GM18502 (cell line): ENCODE results near the gene CEP72.

Experiments
- ATAC-seq: cut with Tn5 transposase; IDR thresholded peaks from one replicate; pipeline ENCODE4 v1.9.1; 2021; ENCODE audit warnings: mild to moderate bottlenecking; ENCODE audit not compliant: unreplicated experiment, poor library complexity

CEP72 gene

DNA sequence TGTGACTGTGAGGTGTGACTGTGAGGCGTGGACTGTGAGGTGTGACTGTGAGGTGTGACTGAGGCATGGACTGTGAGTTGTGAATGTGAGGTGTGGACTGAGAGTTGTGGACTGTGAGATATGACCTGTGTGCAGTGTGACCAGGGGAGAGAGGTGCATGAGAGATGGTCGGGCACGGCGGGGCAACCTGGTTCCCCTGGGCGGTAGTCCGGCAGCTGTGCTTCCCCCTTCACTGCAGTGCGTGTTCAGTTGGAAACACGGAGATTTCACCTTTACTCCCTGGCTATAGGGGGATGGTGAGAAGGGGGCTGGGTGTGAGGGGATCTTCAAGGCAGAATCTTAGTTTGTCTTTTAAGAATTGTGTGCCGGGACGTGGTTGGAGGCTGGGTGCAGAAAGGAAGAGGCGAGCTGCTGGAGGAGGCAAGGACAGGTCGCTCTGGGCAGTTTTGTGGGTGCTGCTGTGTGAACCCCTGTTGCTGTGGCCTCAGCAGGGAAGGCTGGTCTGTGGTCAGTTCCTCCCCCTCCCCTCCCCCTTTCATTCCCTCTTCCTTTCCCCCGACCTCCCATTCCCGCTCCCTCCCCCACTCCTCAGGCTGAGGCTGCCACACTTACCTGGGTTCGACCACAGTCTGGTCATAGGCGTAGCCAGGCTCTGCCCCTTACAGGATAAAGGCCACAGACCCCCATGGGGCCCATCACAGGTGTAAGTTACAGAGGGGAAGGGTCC lies 39.3 kb downstream of the CEP72 start:
- no peak for ATAC-seq

DNA sequence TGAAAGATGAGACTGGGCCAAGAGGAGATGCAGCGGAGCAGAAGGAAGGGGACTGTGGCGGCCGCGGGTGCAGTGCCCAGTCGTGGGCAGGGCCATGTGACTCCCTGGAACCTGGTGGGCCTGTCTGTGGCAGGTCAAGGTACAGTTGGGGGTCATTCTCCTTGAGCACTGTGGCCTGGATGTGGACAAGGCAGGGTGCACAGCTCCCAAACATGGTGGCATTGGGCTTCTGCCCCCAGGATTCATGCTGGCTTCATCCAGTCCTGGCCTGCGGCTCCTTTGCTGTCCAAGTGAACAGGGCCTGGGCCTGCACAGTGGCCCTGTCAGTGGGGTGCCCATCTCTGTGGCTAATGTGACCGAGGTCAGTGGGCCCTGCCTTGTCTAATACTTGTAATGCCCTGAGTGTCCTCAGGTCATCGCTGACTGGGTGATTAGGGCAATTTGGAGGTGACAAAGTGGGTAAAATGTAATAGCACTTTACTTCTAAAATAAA lies 39.9 kb downstream of the CEP72 start:
- ATAC-seq = no peak

DNA sequence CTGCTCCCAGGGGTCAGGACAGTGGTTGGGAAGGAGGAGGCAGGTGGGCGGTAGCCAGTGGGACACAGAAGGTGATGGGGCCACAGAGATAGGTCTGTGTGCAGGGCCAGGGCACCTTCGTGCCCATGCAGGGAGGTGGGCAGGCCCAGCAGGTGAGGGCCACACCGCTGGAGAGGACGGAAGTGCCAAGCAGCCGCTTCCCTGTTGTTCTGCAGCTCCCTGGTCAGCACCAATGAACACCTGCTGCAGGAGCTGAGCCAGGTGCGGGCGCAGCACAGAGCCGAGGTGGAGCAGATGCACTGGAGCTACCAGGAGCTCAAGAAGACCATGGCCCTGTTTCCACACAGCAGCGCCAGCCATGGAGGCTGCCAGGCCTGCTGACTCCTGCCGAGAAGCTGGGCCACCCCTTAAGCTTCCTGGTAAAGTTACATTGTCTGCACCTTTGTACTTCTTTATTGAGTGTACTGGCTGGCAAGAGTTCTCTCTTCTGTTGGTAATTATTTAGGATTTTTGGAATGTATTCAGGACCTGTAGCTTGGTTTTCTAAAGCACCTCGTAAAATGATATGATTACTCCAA lies 40.7 kb downstream of the CEP72 start:
- ATAC-seq = no peak

DNA sequence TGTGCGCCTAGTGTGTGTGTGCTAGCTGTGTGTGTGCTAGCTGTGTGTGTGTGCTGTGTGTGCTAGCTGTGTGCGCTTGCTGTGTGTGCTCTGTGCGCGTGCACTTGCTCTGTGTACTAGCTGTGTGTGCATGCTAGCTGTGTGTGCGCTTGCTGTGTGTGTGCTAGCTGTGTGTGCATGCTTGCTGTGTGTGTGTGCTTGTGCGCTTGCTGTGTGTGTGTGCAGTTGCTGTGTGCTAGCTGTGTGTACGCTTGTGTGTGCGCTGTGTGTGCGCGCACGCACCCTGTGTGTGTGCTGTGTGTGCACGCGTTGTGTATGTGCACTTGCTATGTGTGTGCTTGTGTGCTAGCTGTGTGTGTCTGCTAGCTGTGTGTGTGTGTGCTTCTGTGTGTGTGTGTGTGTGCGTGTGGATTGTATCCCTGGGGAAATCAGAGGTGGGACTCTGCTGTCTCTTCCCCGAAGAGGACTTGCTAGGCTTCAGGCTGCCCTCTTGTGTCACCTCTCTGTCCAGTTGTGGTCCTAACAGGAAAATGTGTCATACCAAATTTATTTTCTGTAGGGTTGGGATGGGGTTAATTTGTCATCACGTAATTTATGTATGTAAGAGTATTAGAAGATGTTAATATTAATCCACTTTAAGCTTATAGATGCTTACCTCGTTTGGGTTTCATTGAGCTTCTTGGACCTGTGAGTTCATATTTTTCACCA lies 42.1 kb downstream of the CEP72 start:
- ATAC-seq = no peak

DNA sequence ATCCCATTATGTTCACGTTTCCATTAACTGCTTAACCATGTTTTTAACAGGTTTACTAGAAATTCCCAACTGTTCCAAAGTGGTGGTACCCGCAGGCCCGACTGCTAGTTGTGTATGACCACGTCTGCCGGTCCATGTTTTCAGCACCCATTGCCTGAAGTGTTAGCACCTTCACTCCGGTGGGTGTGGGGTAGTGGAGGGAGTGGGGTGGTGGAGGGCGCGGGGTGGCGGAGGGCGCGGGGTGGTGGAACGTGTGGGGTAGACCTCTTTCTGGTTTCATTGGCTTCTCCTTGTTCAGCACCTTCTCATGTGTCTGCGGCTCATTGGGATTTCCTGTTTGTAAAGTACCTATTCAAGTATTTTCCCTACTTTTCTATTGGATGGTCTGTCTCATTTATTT lies 43.3 kb downstream of the CEP72 start:
- no peak for ATAC-seq

DNA sequence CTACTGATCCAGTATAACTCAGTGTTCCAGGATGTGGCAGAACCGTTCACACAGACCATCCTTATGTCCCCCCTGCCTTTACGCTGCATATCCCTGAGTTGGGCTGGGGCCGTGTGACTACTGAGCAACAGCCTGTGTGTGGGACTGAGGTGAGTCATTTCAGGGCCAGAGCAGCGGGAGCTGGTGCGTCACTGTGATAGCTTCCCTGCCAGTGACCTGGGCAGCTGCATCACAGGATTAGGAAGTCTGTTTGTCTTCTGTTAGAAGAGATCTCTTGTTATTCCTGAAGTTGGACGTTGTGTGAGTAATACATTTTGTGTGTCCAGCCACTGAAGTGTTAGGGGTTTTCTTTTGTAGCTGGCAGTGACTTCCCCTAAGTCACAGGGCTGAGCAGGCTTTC lies 45.4 kb downstream of the CEP72 start:
- ATAC-seq = no peak

DNA sequence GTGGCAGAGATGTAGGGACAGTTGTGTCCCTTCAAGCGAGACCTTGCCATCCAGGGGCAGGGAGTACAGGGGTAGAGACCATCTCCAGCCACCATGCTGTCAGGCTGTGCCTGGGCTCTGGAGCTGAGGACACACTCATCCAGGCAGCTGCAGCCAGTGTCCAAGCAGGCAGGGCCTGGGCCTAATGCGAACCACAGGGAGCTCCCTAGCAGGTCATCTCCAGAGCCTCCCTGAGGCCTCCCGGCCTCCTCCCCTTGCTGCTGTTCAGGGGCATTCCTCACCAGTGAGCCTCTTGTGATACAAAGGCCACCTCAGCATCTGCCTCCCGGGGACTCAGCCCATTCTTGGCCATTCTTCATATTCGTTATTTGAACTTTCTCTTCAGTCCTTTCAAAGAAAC lies 46.0 kb downstream of the CEP72 start:
- no peak for ATAC-seq

DNA sequence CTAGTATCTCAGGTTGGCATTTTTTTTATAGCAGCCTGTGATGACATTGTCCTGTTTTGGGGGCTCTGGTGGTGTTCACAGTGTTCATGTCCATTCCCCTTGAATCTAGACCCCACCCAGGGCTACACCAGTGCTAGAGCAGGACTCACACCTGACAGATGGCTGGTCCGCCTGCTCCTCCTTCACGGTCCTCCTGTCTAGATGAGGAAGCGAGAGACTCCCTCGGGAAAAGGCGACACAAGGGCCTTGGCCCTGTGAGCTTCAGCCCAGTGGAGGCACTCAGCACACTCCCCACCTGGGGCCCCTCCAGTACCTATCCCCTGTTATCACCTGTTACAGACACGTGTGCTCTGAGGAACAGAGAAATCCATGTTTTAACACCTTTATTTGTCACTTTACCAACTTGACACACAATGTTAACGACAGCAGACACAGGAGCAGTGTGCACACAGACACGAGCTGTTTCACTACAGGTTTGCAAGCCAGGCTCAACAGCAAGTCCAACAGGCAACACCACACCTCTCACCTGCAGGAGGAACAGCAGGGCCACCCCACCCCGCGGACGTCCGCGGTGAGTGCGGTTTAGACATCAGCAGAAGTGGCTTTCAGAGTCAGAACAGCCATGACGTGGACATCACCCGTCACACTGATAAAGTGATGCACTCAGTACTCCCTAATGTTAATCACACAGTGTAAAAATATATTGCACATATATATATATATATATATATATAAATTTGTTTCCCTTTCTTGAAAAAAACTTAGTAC lies 47.5 kb downstream of the CEP72 start:
- no peak for ATAC-seq

DNA sequence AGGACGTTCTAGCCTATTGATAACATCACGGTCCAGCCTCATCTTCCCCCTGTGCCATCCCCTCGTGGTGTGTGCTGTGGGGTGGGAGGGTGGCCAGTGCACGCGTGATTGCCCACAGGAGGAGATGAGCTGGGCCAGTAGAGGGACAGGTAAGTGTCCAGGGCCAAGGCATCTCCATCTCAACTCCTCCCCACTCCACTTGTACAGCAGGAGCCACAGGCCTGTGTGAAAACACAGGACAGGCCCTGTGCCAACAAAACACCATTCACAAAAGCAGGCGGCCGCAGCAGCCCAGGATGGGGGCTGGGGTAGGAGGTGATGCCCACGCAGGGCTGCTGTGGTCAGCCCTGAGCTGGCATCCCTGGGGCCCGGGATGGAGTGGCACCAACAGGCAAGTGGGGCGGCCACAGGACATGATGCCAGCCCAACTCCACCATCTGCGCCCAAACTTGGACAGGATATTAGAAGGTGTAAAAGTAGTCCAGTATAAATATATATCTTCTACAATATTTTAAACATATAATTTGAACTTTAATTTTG lies 48.4 kb downstream of the CEP72 start:
- ATAC-seq = no peak

DNA sequence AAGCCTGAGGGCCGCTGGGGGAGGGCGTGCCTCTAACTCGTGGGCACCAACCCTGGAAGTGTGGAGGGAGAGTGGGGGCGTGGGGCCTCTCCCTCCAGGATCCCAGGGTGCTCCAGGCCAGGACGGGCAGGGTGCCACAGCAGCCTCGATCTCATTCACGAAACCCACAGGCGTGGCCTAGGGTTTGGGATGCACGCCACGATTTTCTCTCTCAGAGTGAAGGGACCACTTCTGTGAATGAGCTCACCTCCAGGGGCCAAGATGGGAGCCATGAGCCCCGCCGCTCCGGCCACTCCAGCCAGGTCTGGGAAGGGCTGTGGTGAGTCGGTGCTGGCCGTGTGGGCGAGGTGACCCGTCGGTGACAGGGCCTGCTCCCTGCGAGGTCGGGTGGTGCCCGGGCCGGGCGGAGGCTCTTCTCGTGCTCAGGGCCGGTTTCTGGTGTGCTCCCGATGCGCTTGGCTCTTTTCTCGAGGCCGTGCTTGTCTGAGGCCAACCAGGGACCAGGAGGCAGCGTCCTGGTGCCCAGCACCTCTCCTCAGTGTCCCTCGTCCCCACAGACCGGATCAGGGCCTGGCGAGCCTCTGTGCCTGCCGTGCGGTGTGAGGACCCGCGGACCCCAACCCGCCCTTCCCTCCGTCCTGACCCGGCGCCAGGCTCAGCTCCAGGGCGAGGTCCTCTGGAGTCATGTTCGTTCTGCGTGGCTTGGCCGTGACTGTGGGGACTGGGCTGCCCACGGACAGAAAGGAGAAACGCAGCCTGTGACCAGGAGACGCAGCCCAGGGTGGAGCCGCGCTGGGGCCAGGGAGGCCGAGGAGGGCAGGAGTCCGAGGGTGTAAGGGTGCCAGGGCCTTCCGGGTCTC lies 50.0 kb downstream of the CEP72 start:
- ATAC-seq = no peak

DNA sequence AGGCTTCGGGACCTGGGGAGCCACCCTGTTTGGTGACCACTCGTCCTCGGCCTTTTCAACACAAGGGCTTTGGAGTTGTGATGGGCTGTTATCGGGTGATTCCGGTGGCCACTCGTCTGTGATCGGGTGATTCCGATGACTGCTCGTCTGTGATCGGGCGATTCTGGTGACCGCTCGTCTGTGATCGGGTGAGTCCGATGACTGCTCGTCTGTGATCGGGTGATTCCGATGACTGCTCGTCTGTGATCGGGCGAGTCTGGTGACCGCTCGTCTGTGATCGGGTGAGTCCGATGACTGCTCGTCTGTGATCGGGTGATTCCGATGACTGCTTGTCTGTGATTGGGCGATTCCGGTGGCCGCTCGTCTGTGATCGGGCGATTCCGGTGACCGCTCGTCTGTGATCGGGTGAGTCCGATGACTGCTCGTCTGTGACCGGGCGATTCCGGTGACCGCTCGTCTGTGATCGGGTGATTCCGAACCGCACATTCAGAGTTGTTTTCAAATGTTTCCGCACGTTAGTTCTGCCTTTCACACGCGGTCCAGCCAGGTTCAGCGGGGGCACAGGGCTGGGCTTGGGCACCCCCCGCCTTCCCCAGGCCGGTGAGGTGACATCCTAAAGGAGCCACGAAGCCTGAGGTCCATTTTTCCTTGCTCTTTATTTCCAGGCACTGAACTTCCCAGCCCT lies 50.8 kb downstream of the CEP72 start:
- ATAC-seq = no peak

DNA sequence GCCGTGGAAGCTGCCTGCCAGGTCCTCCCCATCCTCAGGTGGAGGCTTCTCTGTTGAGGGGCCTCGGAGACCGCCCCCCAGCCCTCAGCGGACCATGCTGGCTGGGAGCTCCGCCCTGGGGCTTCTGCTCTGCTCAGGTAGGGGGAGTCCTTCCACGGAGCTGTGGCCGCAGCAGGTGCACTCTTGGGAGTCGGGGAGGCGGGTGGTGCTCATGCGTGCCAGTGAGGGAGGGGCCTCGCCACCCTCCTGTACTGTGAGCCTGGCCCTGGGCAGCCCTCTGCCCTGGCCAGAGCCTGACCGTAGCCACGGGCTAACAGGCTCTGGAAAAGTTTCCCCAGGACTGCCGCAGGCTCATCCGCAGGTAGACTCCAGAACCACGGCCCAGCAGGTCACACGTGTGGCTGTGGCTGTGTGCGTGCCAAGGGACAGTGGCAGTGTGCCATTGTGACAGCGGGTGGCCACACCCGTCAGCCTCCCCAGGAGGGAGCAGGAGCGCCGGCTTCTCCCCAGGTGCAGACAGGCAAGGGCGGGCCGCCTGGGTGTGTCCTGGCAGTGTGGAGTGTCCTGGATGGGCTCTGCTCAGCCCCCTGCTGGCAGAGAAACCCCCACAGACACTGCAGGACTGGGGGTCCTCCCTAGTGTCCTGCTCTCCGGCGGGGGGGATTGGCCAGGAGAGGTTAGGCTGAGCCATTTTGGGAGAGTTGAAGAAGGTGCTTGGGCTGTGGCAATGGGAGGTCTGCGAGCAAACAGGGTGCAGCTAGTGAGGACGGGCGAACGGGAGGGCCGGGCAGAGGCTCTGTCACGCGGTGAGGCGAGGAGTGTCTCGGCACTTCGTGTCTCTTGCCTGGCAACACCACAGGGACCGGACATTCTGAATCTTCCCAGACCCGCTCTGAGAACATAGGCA lies 51.5 kb downstream of the CEP72 start:
- no peak for ATAC-seq

DNA sequence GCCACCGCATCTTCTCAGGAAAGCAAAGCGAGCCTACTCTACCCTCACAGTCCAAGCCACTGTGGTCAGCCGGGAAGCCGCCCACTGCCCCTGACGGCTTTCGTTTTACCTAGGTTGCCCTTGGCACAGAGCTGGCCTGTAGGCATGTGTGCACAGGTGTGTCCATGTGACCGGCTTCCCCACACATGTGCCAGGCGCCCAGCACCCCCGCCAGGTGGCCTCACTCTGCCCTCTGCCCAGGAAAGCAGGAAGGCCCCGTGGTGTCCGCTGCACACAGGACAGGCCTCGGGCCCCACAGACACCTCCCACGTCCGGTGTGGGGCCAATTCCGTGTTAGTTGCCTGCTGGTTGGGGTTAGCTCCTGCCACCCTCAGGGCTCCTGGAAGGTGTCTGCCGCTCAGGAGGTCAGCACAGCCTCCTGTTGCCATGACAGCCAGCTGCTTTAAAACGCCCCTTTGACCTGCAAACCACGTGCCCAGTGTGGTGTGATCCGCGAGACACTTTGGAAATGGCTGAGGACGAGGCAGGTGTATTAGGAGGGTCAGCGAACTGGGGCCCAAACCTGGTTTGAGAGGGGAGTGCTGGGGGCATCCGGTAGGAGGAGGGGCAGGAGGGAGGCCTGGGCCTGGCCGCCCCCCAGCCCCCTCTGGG lies 52.3 kb downstream of the CEP72 start:
- ATAC-seq = no peak

DNA sequence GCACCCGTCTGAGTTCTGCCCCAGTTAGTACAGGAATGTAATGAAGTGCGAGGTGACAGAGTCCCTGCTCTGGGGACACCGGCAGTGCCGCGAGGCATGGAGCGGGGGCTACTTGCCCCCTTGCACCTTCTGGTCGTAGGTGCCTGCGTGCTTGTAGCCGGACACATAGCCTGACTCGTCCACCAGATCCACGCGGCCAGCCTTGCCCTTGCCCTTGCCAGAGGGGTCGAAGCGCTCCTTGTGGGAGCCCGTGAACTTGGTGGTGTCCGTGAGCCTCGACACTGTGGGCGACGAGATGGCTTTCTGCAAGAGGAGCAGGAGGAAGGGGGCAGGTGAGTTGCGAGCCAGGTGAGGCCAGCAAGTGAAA lies 52.8 kb downstream of the CEP72 start:
- no peak for ATAC-seq

DNA sequence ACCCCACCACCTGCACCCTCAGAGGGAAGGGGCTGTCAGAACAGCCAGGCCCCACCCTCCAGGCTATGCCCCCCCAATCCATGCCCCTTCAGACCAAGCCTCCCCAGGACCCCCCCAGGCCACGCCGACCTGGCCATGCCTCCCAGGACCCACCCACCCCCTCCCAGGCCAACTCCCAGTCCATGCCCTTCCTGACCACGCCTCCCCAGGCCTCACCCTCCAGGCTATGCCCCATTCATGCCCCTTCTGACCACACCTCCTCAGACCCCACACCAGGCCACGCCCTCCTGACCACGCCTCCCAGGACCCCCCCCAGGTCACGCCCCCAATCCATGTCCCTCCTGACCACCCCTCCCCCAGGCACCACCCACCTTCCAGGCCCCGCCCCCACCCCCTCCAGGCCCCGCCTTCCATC lies 53.4 kb downstream of the CEP72 start:
- no peak for ATAC-seq

DNA sequence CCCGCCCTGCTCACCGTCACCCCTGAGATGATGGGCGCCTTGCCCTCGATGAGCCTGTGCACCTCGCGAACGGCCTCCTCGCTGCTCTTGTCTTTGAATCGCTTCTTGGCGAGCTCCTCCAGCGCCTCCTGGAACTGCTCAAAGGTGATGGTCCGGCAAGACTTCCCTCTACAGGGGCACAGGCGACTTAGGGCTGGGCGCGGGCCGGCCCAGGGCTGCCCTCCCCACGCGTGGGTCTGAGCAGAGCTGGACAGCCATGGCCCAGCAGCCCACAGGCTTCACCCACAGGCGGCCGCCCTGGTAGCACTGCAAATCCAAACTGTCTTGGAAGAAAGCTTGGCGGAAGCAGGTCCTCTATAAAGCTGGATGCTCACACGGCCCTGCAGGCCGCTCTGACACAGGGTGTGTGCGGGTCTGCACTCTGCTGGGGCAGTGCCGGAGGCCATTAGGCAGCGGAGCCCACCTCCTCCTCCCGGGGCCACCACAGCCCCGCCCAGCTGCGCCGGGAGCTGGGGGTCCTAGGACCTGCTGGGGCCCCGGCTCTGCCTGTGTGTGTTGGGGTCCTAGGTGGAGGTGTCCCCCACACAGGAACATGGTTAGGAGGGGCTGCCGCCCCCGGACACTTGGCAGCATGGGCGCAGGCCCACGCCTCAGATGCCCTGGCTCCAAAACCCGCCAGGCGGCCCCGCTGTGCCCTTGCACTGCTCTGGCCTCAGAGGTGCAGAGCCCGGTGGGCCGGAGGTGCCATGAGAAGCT lies 54.0 kb downstream of the CEP72 start:
- no peak for ATAC-seq
